Activated T-helper 17 cell treated with anti-CD3 and anti-CD28 coated beads, Interleukin-2, amount 50 U/mL, for 72 hours (primary cell): Measurements from ENCODE around the gene TPP2. TPM values are rescaled to one million over a fixed set of nuclear protein-coding genes. Genes with fewer than 3 reads are reported as not detected.
A peak's percentile ranks its signal among the peaks of the same experiment; 100 is the strongest.

Experiments used
- ATAC-seq: fragments of 150-1000 bp; cut with Tn5 transposase; replicated peaks from 2 replicates; pipeline ENCODE4 v1.10.0; 2021; ENCODE audit warnings: mild to moderate bottlenecking, moderate library complexity
- H3K27ac Mint-ChIP-seq: one replicate; pipeline ENCODE4 v1.8.0; 2022; ENCODE audit warnings: mixed read lengths
- H3K27me3 Mint-ChIP-seq: one replicate; pipeline ENCODE4 v1.8.0; 2022; ENCODE audit warnings: mixed read lengths
- H3K36me3 Mint-ChIP-seq: one replicate; pipeline ENCODE4 v1.8.0; 2022; ENCODE audit warnings: low read depth, mild to moderate bottlenecking, mixed read lengths
- H3K4me1 Mint-ChIP-seq: one replicate; pipeline ENCODE4 v1.8.0; 2022; ENCODE audit warnings: mixed read lengths
- H3K4me3 Mint-ChIP-seq: one replicate; pipeline ENCODE4 v1.8.0; 2022; ENCODE audit warnings: mild to moderate bottlenecking, mixed read lengths
- H3K9me3 Mint-ChIP-seq: one replicate; pipeline ENCODE4 v1.8.0; 2022; ENCODE audit warnings: mixed read lengths
- total RNA-seq, 2 donors: library from RNA; stranded (reverse); gene quantifications; one replicate each; pipeline ENCODE4 v1.2.3, GENCODE V29; 2022

Gene TPP2
- total RNA-seq, 2 donors from 2014 or later = 57.2 to 71.4 TPM

- Mint-ChIP-seq H3K27me3 (peaks cover 6% of the 10 kb centered on the region), H3K4me1 (peaks cover 7% of the 10 kb centered on the region), H3K36me3 (no peaks in the 10 kb centered on the region), H3K9me3 (no peaks in the 10 kb centered on the region), H3K27ac (peak overlapping the region; percentile 15), H3K4me3 (no peak overlapping the region)
- no peak for ATAC-seq
Measured at GRCh38 chr13:102582256-102582655, 14.5 kb upstream of the TPP2 start.

DNA sequence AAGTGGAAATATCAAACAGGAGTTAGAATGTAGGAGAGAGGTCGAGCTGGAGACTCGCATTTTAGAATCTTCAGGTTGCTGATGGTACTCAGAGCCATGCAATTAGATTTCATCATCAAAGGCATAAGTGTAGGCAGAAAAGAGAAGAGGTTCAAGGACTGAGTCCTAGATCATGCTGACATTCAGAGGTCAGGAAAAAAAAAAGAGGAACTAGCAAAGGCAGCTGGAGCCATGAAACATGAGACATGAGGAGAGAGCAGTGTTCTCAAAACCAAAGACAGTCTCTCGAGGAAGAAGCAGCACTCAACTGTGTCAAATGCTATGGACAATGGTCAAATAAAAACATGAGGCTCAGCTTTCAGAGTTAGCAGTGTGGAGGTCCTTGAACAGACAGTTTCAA is 12.4 kb upstream of the TPP2 start:
- peaks cover 6% of the 10 kb centered on the region for H3K27me3 Mint-ChIP-seq
- H3K4me3 Mint-ChIP-seq = no peak overlapping the region
- no peak for ATAC-seq
- H3K9me3 Mint-ChIP-seq = no peaks in the 10 kb centered on the region
- H3K27ac Mint-ChIP-seq = no peak overlapping the region
- H3K36me3 Mint-ChIP-seq = no peaks in the 10 kb centered on the region
- peaks cover 7% of the 10 kb centered on the region for H3K4me1 Mint-ChIP-seq

- ATAC-seq = no peak
- peaks cover 7% of the 10 kb centered on the region for H3K4me1 Mint-ChIP-seq
- H3K27me3 Mint-ChIP-seq = peaks cover 3% of the 10 kb centered on the region
- no peak overlapping the region for H3K27ac Mint-ChIP-seq
- H3K9me3 Mint-ChIP-seq = no peaks in the 10 kb centered on the region
- H3K4me3 Mint-ChIP-seq = no peak overlapping the region
- no peaks in the 10 kb centered on the region for H3K36me3 Mint-ChIP-seq
Measured at GRCh38 chr13:102586615-102587014, 10.2 kb upstream of the TPP2 start.

- H3K4me3 Mint-ChIP-seq = no peak overlapping the region
- H3K36me3 Mint-ChIP-seq = no peaks in the 10 kb centered on the region
Measured at GRCh38 chr13:102587916-102588315, 8.9 kb upstream of the TPP2 start.

GRCh38 chr13:102589301-102589822 is 7.4 kb upstream of the TPP2 start:
- no peak for ATAC-seq
- H3K27ac Mint-ChIP-seq = no peak overlapping the region
- peaks cover 11% of the 10 kb centered on the region for H3K4me1 Mint-ChIP-seq
- H3K36me3 Mint-ChIP-seq = no peaks in the 10 kb centered on the region
- no peaks in the 10 kb centered on the region for H3K9me3 Mint-ChIP-seq
- H3K27me3 Mint-ChIP-seq = peaks cover 3% of the 10 kb centered on the region
- no peak overlapping the region for H3K4me3 Mint-ChIP-seq

More at GRCh38 chr13:102587916-102588315, 8.9 kb upstream of the TPP2 start:
- Mint-ChIP-seq H3K27ac (no peak overlapping the region), H3K27me3 (peaks cover 3% of the 10 kb centered on the region), H3K9me3 (no peaks in the 10 kb centered on the region), H3K4me1 (peaks cover 5% of the 10 kb centered on the region)
- ATAC-seq = no peak

DNA sequence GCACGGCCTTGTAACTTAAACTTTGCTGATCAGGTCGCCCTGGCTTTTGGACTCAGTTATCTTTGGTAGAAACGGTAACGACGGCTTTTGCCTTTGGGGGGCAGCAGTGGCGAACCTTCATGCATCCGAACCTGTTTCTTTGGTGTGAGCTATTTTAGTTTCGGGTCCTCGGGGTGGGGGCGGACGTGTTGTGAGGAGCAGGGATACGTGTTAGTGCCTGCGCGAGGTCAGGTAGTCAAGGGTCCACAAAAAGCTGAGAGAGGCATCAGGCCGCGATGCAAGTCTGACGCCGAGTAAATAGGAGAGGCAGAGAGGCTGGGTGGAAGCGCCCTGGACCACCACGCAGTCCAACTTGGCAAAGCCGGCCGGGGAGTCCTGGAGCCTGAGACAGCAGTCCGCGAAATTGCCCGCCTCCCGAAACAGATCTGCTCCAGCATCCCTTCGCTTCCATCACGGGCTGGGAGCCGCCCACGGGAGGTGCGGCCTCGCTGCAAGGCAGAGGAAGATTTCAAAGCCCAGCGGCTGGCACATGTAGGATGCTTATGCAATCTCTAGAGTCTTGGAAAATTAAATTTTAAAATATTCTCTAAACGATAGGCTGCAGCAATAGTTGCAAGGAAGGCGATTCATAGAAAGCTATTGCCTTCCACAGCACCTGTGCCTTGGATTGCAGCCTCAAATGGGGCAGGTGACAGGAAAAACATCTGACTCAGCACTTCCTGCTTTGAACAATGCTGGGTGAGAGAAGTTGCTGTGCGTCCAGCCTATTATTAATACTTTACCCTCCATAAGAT is 4.6 kb upstream of the TPP2 start:
- Mint-ChIP-seq H3K9me3 (no peaks in the 10 kb centered on the region), H3K4me1 (peaks cover 11% of the 10 kb centered on the region), H3K4me3 (peak overlapping the region; percentile 89), H3K27ac (peak overlapping the region; percentile 87), H3K36me3 (peaks cover 11% of the 10 kb centered on the region), H3K27me3 (no peaks in the 10 kb centered on the region)
- peak; percentile 22 for ATAC-seq

DNA sequence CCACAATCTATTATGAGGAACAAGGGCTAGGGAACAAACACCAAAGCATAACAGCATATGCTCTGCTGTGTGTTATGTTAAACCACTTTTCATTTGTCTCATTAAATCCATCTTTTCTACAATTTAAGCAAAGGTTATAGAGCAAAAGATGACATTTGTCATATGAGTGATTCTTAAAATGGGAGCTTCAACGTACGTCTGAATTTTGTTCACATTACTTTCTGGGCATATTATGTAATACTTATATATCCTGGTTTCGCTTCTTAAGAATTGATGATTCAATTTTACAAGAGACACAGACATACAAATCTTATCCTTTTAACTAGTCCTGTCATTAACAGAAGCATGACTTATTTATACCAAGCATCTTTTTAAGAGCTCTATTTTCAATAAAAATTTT is 3.3 kb upstream of the TPP2 start:
- no peak for ATAC-seq
- Mint-ChIP-seq H3K4me1 (peaks cover 17% of the 10 kb centered on the region), H3K36me3 (peaks cover 23% of the 10 kb centered on the region), H3K27ac (peak overlapping the region; percentile 36), H3K27me3 (no peaks in the 10 kb centered on the region), H3K9me3 (no peaks in the 10 kb centered on the region), H3K4me3 (peak overlapping the region; percentile 89)

GRCh38 chr13:102597029-102597961 is 509 bp downstream of the TPP2 start:
- peak; percentile 2 for ATAC-seq
- Mint-ChIP-seq H3K4me1 (peaks cover 41% of the 10 kb centered on the region), H3K36me3 (peaks cover 57% of the 10 kb centered on the region), H3K27ac (peak overlapping the region; percentile 100), H3K9me3 (no peaks in the 10 kb centered on the region), H3K4me3 (peak overlapping the region; percentile 98), H3K27me3 (no peaks in the 10 kb centered on the region)

- no peaks in the 10 kb centered on the region for H3K27me3 Mint-ChIP-seq
- H3K9me3 Mint-ChIP-seq = no peaks in the 10 kb centered on the region
- peak overlapping the region; percentile 98 for H3K4me3 Mint-ChIP-seq
- peak overlapping the region; percentile 100 for H3K27ac Mint-ChIP-seq
- no peak for ATAC-seq
- peaks cover 40% of the 10 kb centered on the region for H3K4me1 Mint-ChIP-seq
- peaks cover 65% of the 10 kb centered on the region for H3K36me3 Mint-ChIP-seq
Measured at GRCh38 chr13:102598061-102598460, 1.3 kb downstream of the TPP2 start.

DNA sequence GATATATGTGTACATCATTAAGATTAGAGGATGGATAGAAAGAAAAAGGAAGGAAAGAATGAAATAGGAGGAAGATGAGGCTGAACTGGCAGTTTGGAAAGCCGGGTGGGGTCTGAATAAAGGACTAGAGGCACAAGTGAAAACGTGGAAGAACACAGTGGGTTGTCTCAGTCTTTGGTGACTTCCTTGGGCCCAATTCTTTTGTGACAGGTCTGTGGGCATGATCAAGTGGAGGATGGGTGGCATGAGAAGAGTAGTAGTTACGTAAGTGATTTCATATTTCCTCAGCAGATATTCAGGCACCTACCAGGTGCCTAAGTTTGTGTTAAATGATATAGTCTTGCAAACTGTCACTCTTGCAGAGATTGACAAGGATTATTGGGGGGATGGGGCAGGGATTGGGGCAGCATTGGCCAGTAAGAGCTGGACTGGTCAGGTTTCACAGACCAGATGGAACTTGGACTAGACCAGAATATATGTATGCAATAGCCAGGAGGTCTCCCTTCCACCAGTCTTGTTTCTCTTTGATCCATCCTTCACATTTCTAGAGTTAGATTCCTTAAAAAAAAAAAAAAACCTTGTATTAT is 2.7 kb downstream of the TPP2 start:
- Mint-ChIP-seq H3K4me1 (peaks cover 50% of the 10 kb centered on the region), H3K4me3 (peak overlapping the region; percentile 98), H3K36me3 (peaks cover 80% of the 10 kb centered on the region), H3K9me3 (no peaks in the 10 kb centered on the region), H3K27me3 (no peaks in the 10 kb centered on the region), H3K27ac (peak overlapping the region; percentile 100)
- no peak for ATAC-seq

DNA sequence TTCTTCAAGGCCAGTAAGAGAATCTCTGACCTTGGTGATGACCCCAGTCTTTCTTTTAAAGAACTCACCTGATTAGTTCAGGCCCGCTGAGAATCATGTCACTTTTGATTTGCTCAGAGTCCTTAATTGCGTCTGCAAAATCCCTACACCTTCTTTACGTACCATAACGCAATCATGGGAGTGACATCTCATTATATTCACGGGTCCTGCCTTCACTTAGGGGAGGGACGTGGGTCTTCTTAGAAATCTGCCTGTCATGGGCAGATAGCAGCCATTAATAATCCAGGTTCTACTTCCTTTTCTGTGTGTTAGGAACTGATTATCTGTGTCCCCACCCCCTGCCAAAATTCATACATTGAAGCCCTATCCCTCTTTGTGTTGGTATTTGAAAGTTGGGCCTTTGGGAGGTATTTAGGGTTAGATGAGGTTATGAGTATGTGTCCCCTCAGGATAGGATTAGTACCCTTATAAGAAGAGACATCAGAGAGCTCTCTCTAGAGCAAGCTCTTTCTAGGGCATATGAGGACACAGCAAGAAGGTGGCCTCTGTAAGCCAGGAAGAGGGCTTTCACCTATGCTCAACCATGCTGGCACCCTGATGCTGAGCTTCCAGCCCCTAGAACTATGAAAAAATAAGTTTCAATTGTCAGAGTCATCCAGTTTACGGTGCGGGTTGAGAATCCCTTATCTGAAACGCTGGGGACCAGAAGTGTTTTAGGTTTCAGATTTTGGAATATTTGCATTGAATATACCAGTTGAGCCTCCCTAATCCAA is 9.9 kb downstream of the TPP2 start:
- peaks cover 97% of the 10 kb centered on the region for H3K36me3 Mint-ChIP-seq
- peak overlapping the region; percentile 43 for H3K27ac Mint-ChIP-seq
- no peak overlapping the region for H3K4me3 Mint-ChIP-seq
- no peaks in the 10 kb centered on the region for H3K27me3 Mint-ChIP-seq
- H3K4me1 Mint-ChIP-seq = peaks cover 35% of the 10 kb centered on the region
- H3K9me3 Mint-ChIP-seq = no peaks in the 10 kb centered on the region
- no peak for ATAC-seq

DNA sequence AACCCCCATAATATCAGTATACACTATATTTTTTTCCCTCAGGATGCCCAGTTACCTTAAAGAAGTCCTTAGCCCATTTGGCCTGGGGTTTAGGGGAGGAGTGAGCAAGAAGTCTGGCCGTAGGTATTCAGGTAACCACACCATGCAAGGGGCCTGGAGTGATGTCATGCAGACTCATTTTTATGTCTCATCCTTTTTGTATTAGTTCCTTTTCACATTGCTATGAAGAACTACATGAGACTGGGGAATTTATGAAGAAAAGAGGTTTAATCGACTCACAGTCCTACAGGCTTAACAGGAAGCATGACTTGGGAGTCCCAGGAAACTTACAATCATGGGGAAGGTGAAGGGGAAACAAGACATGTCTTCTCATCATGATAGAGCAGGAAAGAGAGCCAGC is 12.2 kb downstream of the TPP2 start:
- no peaks in the 10 kb centered on the region for H3K27me3 Mint-ChIP-seq
- H3K4me1 Mint-ChIP-seq = peaks cover 24% of the 10 kb centered on the region
- H3K9me3 Mint-ChIP-seq = no peaks in the 10 kb centered on the region
- H3K36me3 Mint-ChIP-seq = peaks cover 98% of the 10 kb centered on the region
- peak overlapping the region; percentile 87 for H3K27ac Mint-ChIP-seq
- ATAC-seq = peak; percentile 85
- peak overlapping the region; percentile 60 for H3K4me3 Mint-ChIP-seq

GRCh38 chr13:102609696-102610095 is 12.9 kb downstream of the TPP2 start:
- Mint-ChIP-seq H3K9me3 (no peaks in the 10 kb centered on the region), H3K27me3 (no peaks in the 10 kb centered on the region), H3K36me3 (peaks cover 98% of the 10 kb centered on the region), H3K4me3 (peak overlapping the region; percentile 60), H3K4me1 (peaks cover 18% of the 10 kb centered on the region), H3K27ac (peak overlapping the region; percentile 87)
- peak; percentile 77 for ATAC-seq
